Measurements from ENCODE around the gene NTN1. TPM values are rescaled to one million over a fixed set of nuclear protein-coding genes. Genes with fewer than 3 reads are reported as not detected.
"Not testable (repeated sequence)": the region's sequence is repeated elsewhere in the genome, so short reads cannot be mapped to it uniquely, and the experiment has no call there.

The NTN1 gene
- total RNA-seq, 1 experiment from 2014 or later, result 4.2 TPM

DNA sequence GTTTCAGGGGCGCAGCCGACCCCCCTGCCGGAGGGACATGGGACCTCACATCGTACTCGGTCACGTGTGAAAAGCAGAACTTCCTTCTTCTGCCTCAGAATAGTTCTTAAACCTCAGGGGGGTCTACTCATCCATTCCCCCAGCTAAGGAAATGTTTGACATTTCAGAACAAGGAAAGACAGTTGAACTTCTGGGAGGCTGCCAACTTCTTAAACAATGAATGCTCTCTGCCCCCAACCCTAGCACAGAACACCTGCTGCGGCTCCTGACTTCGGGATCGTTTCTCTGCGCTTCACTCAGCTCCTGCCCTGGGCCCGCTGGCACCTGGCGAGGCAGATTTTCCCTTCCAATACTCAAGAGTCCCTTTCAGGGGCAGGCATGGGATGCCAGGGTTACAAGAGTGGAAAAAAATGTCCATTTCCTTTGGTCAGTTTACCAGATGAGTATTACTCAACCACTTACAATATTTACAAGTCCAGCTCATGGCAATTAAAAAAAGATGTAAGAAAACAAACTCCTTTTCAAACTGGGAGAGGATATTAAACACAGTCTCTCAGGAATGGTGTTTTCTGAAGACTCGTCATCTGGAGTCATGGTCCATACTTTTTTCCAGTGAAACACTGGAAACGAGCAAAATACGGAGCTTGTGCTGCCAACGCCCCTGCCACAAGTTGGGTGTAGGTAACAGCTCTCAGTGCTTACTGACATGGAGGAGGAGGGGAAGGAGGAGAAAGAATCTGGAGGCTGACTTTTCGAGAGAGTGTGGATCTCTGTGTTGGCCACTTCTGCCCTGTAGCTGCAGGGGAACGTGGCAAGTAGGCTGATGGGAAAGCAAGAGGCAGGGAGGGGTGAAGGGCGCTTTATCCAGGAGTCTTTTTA, 235.7 kb downstream of the NTN1 start:
- Histone ChIP-seq H3K79me2 (ENCODE audit: insufficient read depth, low read length) (no peaks in the 10 kb centered on the region), H3K27ac (ENCODE audit: low read depth, low read length) (no peak overlapping the region), H3K4me3 (replicated peaks in 1 of 2; ENCODE audit: low read depth in 1 of 2, low read length in 2 of 2) (no peak overlapping the region), H3K4me2 (ENCODE audit: low read length) (no peak overlapping the region), H3K27me3 (ENCODE audit: insufficient read depth, low read length) (no peaks in the 10 kb centered on the region), H3K36me3 (ENCODE audit: control insufficient read depth in 1 of 2, insufficient read depth in 2 of 2, low read length in 2 of 2) (no peaks in the 10 kb centered on the region), H3K9me3 (ENCODE audit: control insufficient read depth in 1 of 2, insufficient read depth in 1 of 2, low read depth in 1 of 2, low read length in 2 of 2) (no peaks in the 10 kb centered on the region), H3K9me2 (ENCODE audit: insufficient read depth) (no peaks in the 10 kb centered on the region), H3K9ac (ENCODE audit: low read length) (no peak overlapping the region), H3K4me1 (ENCODE audit: control insufficient read depth in 1 of 2, insufficient read depth in 2 of 2, low read length in 2 of 2) (no peaks in the 10 kb centered on the region), H2AFZ (ENCODE audit: low read depth, low read length, poor library complexity, severe bottlenecking) (no peak overlapping the region), H4K20me1 (ENCODE audit: insufficient read depth) (no peaks in the 10 kb centered on the region)
- ATAC-seq (no peak), DNase-seq (ENCODE audit: low read depth, low spot score) (no peak)
- POLR2A ChIA-PET, result no interaction called here
- intact Hi-C loops (cut with micrococcal nuclease), result no loop called here
- RAD21 ChIA-PET (ENCODE audit: low non-redundant PET in 1 of 2, low total read pairs in 2 of 2, uncharacterized antibody in 2 of 2, unreplicated experiment in 2 of 2), result no interaction called here
- CTCF ChIA-PET, result no interaction called here
- TF ChIP-seq ZNF274 (IDR thresholded peaks at IDR 0.05; ENCODE audit: low read depth, low read length) (no peak), ZFX (IDR thresholded peaks at IDR 0.05) (no peak), SP1 (IDR thresholded peaks at IDR 0.05; ENCODE audit: low read depth) (no peak), EZH2 (IDR thresholded peaks at IDR 0.05) (no peak), SRF (IDR thresholded peaks at IDR 0.05; ENCODE audit: low read depth) (no peak), CEBPB (IDR thresholded peaks at IDR 0.05; ENCODE audit: low read depth) (no peak), YY1 (IDR thresholded peaks at IDR 0.05; ENCODE audit: extremely low read depth, insufficient replicate concordance, low read depth, low read length) (no peak)
- BruUV-seq (replicated peaks), result no TSS peak

DNA sequence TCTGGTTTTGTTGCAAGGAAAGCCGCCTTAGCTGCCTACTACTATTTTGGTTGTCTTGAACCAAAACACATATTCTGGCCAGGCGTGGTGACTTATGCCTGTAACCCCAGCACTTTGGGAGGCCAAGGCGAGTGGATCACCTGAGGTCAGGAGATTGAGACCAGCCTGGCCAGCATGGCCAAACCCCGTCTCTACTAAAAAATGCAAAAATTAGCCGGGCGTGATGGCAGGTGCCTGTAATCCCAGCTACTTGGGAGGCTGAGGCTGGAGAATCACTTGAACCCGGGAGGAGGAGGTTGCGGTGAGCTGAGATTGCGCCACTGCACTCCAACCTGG, 236.3 kb downstream of the NTN1 start:
- not testable (repeated sequence) for H3K4me2 ChIP-seq (ENCODE audit: low read length); H3K27ac ChIP-seq (ENCODE audit: low read depth, low read length)

More for the DNA sequence above, 236.3 kb downstream of the NTN1 start:
- H4K20me1 ChIP-seq (ENCODE audit: insufficient read depth); H3K27me3 ChIP-seq (ENCODE audit: insufficient read depth, low read length); H3K4me1 ChIP-seq (ENCODE audit: control insufficient read depth in 1 of 2, insufficient read depth in 2 of 2, low read length in 2 of 2); DNase-seq (ENCODE audit: low read depth, low spot score); intact Hi-C loops (cut with micrococcal nuclease); H3K79me2 ChIP-seq (ENCODE audit: insufficient read depth, low read length); CTCF ChIA-PET; H3K4me3 ChIP-seq (replicated peaks in 1 of 2; ENCODE audit: low read depth in 1 of 2, low read length in 2 of 2); POLR2A ChIA-PET; RAD21 ChIA-PET (ENCODE audit: low non-redundant PET in 1 of 2, low total read pairs in 2 of 2, uncharacterized antibody in 2 of 2, unreplicated experiment in 2 of 2); H3K36me3 ChIP-seq (ENCODE audit: control insufficient read depth in 1 of 2, insufficient read depth in 2 of 2, low read length in 2 of 2); H3K9ac ChIP-seq (ENCODE audit: low read length); H3K9me3 ChIP-seq (ENCODE audit: control insufficient read depth in 1 of 2, insufficient read depth in 1 of 2, low read depth in 1 of 2, low read length in 2 of 2); H3K9me2 ChIP-seq (ENCODE audit: insufficient read depth); BruUV-seq (replicated peaks); ATAC-seq; H2AFZ ChIP-seq (ENCODE audit: low read depth, low read length, poor library complexity, severe bottlenecking): not testable (repeated sequence)

Measured in HCT116 (cell line).